Activated naive CD8-positive, alpha-beta T cell (primary cell): Measurements from ENCODE around the gene IFNLR1.

ENCODE experiments used
- H3K27ac Mint-ChIP-seq: one replicate; pipeline ENCODE4 v1.8.0; 2021; ENCODE audit warnings: mixed read lengths
- H3K27me3 Mint-ChIP-seq: one replicate; pipeline ENCODE4 v1.8.0; 2021; ENCODE audit warnings: mixed read lengths
- H3K36me3 Mint-ChIP-seq: one replicate; pipeline ENCODE4 v1.8.0; 2021; ENCODE audit warnings: mixed read lengths
- H3K4me1 Mint-ChIP-seq: one replicate; pipeline ENCODE4 v1.8.0; 2021; ENCODE audit warnings: low read depth, mixed read lengths
- H3K4me3 Mint-ChIP-seq: one replicate; pipeline ENCODE4 v1.8.0; 2021; ENCODE audit warnings: mild to moderate bottlenecking, mixed read lengths
- H3K9me3 Mint-ChIP-seq: one replicate; pipeline ENCODE4 v1.8.0; 2021; ENCODE audit warnings: low read depth, mixed read lengths

Gene IFNLR1

GRCh38 chr1:24119489-24119858, 67.6 kb downstream of the IFNLR1 start:
- peaks cover 9% of the 10 kb centered on the region for H3K27me3 Mint-ChIP-seq
- no peaks in the 10 kb centered on the region for H3K9me3 Mint-ChIP-seq
- H3K36me3 Mint-ChIP-seq, result no peaks in the 10 kb centered on the region
- no peak overlapping the region for H3K27ac Mint-ChIP-seq
- no peaks in the 10 kb centered on the region for H3K4me1 Mint-ChIP-seq
- H3K4me3 Mint-ChIP-seq, result no peak overlapping the region

- no peak overlapping the region for H3K4me3 Mint-ChIP-seq
- H3K9me3 Mint-ChIP-seq, result no peaks in the 10 kb centered on the region
- no peaks in the 10 kb centered on the region for H3K4me1 Mint-ChIP-seq
- H3K27ac Mint-ChIP-seq, result no peak overlapping the region
- peaks cover 11% of the 10 kb centered on the region for H3K27me3 Mint-ChIP-seq
- H3K36me3 Mint-ChIP-seq, result no peaks in the 10 kb centered on the region
Measured at GRCh38 chr1:24118410-24119242, 68.5 kb downstream of the IFNLR1 start.

- Mint-ChIP-seq H3K27ac (no peak overlapping the region), H3K4me3 (no peak overlapping the region), H3K9me3 (no peaks in the 10 kb centered on the region), H3K36me3 (no peaks in the 10 kb centered on the region), H3K4me1 (no peaks in the 10 kb centered on the region), H3K27me3 (peaks cover 14% of the 10 kb centered on the region)
Measured at GRCh38 chr1:24117722-24118409, 69.2 kb downstream of the IFNLR1 start.

GRCh38 chr1:24117132-24117531, 70.0 kb downstream of the IFNLR1 start:
- H3K36me3 Mint-ChIP-seq, result no peaks in the 10 kb centered on the region
- no peak overlapping the region for H3K4me3 Mint-ChIP-seq
- H3K4me1 Mint-ChIP-seq, result peaks cover 6% of the 10 kb centered on the region
- no peak overlapping the region for H3K27ac Mint-ChIP-seq
- peaks cover 14% of the 10 kb centered on the region for H3K27me3 Mint-ChIP-seq
- H3K9me3 Mint-ChIP-seq, result no peaks in the 10 kb centered on the region

GRCh38 chr1:24114753-24115152, 72.3 kb downstream of the IFNLR1 start:
- H3K27me3 Mint-ChIP-seq, result peaks cover 14% of the 10 kb centered on the region
- no peaks in the 10 kb centered on the region for H3K9me3 Mint-ChIP-seq
- H3K4me1 Mint-ChIP-seq, result peaks cover 6% of the 10 kb centered on the region
- H3K36me3 Mint-ChIP-seq, result no peaks in the 10 kb centered on the region
- no peak overlapping the region for H3K27ac Mint-ChIP-seq
- no peak overlapping the region for H3K4me3 Mint-ChIP-seq

- H3K4me1 Mint-ChIP-seq, result peaks cover 6% of the 10 kb centered on the region
- no peaks in the 10 kb centered on the region for H3K9me3 Mint-ChIP-seq
- H3K4me3 Mint-ChIP-seq, result no peak overlapping the region
- H3K36me3 Mint-ChIP-seq, result no peaks in the 10 kb centered on the region
- H3K27me3 Mint-ChIP-seq, result peaks cover 14% of the 10 kb centered on the region
- no peak overlapping the region for H3K27ac Mint-ChIP-seq
Measured at GRCh38 chr1:24113641-24114033, 73.5 kb downstream of the IFNLR1 start.

- H3K36me3 Mint-ChIP-seq, result no peaks in the 10 kb centered on the region
- H3K4me1 Mint-ChIP-seq, result peaks cover 6% of the 10 kb centered on the region
- H3K27me3 Mint-ChIP-seq, result peaks cover 9% of the 10 kb centered on the region
- H3K27ac Mint-ChIP-seq, result no peak within 1 kb of the TSS
- no peaks in the 10 kb centered on the region for H3K9me3 Mint-ChIP-seq
- peak within 1 kb of the TSS; percentile 47 for H3K4me3 Mint-ChIP-seq
Measured at GRCh38 chr1:24111996-24112779, 74.9 kb downstream of the IFNLR1 start, which contains the start of gene MYOM3. Gene MYOM3, minus strand, starts transcription at chr1:24112135. Its CDS starts 3,499 bp downstream, at chr1:24108636.

GRCh38 chr1:24111262-24111995, 75.7 kb downstream of the IFNLR1 start:
- Mint-ChIP-seq H3K9me3 (no peaks in the 10 kb centered on the region), H3K27ac (no peak overlapping the region), H3K36me3 (no peaks in the 10 kb centered on the region), H3K4me1 (peaks cover 6% of the 10 kb centered on the region), H3K27me3 (peaks cover 8% of the 10 kb centered on the region), H3K4me3 (no peak overlapping the region)

- H3K4me3 Mint-ChIP-seq, result no peak overlapping the region
- no peaks in the 10 kb centered on the region for H3K9me3 Mint-ChIP-seq
- peaks cover 6% of the 10 kb centered on the region for H3K4me1 Mint-ChIP-seq
- no peaks in the 10 kb centered on the region for H3K36me3 Mint-ChIP-seq
- no peak overlapping the region for H3K27ac Mint-ChIP-seq
- H3K27me3 Mint-ChIP-seq, result peaks cover 5% of the 10 kb centered on the region
Measured at GRCh38 chr1:24110642-24111261, 76.3 kb downstream of the IFNLR1 start.

GRCh38 chr1:24109686-24110475, 77.2 kb downstream of the IFNLR1 start:
- peaks cover 5% of the 10 kb centered on the region for H3K27me3 Mint-ChIP-seq
- peaks cover 6% of the 10 kb centered on the region for H3K4me1 Mint-ChIP-seq
- no peak overlapping the region for H3K27ac Mint-ChIP-seq
- H3K9me3 Mint-ChIP-seq, result no peaks in the 10 kb centered on the region
- no peak overlapping the region for H3K4me3 Mint-ChIP-seq
- H3K36me3 Mint-ChIP-seq, result no peaks in the 10 kb centered on the region

- Mint-ChIP-seq H3K4me3 (no peak overlapping the region), H3K9me3 (no peaks in the 10 kb centered on the region), H3K27me3 (peaks cover 5% of the 10 kb centered on the region), H3K36me3 (no peaks in the 10 kb centered on the region), H3K4me1 (peaks cover 6% of the 10 kb centered on the region), H3K27ac (no peak overlapping the region)
Measured at GRCh38 chr1:24109166-24109483, 78.0 kb downstream of the IFNLR1 start.

GRCh38 chr1:24108334-24109165, 78.5 kb downstream of the IFNLR1 start:
- Mint-ChIP-seq H3K9me3 (no peaks in the 10 kb centered on the region), H3K36me3 (no peaks in the 10 kb centered on the region), H3K4me1 (peaks cover 6% of the 10 kb centered on the region), H3K27ac (no peak overlapping the region), H3K4me3 (no peak overlapping the region), H3K27me3 (peaks cover 2% of the 10 kb centered on the region)
